NCI-H2196 (cell line): Measurements from ENCODE around the gene MED8.
"Not testable (repeated sequence)": the region's sequence is repeated elsewhere in the genome, so short reads cannot be mapped to it uniquely, and the experiment has no call there.

Experiments used
- DNase-seq: peaks from one replicate; lab custom pipeline; 2025; ENCODE audit not compliant: unreplicated experiment; lab: John Stamatoyannopoulos, UW

Gene MED8

DNA sequence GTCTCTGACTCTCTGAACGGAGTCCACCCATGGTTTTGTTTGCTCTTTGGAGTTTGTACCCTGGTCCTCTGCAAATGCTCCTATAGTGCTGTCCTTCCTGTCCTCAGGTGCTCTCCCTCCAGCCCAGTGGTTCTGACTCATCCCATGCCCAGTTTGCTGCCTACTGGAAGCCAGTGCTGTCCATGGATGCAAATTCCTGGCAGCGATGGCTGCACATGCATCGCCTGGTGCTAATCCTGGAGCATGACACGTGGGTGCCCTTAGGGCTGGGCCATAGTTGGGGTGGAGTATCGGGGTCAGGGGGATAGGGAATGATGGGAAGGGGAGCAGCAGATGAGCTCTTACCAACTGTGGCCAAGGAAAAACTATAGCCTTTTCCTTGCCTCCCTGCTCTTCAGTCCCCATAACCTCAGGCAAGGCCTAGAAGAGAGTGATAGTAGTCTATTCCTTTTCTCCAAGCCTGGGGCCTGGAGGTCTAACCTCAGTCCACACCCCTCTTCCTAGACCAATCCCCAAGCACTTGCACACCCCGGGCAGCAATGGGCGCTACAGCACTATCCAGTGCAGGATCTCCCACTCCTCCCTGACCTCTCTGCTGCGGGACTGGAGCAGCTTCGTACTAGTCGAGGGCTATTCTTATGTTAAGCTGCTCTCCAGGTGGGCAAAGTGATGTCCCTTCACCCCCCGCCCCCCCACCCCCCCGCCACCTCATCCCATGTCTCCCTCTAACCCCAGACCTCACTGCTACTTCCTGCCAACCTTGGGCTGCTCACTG is 32.6 kb upstream of the MED8 start:
- DNase-seq: no peak

DNA sequence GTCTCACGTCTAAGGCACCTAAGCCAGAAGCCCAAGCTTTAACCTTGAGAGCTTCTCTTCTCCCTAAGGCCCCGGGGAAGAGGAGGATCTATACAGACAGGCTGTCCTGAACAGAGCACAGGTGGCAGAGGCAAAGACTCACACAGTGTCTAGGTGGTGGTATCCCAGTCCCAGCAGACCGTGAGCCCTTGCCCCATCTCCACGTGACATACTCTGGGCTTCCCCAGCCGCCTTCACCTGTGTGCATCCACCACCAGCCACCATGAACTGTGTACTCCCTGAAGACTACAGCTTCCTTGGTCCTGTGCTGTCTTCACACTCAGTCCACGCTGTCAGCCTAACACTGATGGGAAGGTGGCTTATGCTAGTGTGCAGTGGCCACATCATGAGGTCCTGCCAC is 31.8 kb upstream of the MED8 start:
- DNase-seq: no peak

DNA sequence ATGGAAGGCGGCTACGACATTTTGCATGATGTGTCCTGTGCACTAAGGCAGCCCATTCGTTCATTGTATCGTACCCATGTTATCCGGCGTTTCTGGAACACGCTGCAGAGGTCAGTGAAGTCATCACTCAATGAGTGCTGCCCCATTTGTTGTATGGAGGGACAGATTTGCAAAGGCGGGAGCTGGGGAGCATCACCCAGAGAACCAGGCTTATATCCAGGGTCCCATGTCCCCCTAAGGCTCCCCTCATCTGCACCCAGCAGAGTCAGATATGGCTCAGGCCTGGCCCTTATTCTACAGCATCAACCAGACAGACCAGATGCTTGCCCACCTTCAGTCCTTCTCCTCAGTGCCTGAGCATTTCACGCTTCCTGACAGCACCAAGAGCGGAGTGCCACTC is 31.3 kb upstream of the MED8 start:
- no peak for DNase-seq

DNA sequence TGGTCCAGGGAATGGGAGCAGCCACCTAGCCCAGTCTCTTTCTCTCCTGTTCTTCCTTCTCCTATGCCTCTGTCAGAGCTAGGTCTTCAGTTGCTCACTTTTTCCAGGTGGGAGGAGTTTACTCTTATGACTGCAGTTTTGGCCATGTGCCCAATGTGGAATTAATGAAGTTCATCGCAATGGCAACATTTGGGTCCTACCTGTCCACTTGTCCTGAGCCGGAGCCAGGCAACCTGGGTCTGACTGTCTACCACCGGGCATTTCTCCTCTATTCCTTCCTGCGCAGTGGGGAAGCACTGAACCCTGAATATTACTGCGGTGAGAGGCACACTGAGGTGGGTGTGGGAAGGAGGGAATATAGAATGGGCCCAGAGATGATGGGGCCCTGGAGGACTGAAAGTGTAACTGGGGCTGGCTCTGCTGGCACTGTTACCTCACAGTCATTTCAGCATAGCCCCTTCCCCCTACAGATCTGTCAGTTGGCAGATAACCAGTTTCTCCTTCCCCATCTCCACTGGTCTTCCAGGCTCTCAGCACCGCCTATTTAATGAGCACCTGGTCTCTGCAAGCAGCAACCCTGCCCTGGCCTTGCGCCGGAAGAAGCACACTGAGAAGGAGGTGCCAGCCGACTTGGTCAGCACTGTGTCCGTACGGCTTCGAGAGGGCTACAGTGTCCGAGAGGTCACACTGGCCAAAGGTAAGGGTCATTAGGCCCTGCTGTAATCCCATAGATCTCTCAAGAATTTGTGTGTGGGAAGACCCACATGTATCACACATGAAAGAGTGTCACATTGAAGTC is 30.2 kb upstream of the MED8 start:
- DNase-seq: no peak

DNA sequence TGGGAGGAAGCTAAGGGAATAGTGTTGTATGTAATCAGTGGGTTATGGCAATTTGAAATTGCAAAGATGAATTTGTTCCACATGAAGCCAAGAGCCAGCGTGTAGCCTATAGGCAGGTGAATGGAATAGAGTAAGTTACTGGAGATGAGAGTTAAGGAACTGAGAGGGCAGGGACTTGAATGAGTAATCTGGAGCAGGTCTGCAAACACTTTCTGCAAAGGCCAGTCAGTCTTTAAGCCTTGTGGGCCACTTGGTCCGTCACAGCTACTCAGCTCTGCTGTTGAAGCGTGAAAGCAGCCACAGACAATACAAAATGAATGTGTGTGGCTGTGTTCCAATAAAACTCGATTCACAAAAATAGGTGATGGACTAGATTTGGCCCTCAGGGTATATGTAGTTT is 29.3 kb upstream of the MED8 start:
- no peak for DNase-seq

DNA sequence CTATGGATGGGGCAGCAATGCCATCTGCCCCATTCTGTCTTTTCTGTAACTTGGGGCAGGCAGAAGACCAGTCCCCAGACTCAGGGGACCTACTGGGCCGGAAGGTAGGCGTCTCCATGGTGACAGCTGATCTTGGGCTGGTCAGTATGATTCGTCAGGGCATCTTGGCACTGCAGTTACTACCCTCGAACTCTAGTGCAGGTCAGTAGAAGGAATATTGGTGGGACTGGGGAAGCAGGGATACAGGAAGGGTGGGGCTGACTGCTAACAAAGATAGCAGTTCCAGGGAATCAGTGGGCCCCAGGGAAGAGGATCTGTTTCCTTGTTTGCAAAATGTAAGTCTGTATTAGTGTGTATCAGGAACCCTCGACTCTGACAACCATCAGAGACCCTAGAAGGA is 26.3 kb upstream of the MED8 start:
- no peak for DNase-seq

DNA sequence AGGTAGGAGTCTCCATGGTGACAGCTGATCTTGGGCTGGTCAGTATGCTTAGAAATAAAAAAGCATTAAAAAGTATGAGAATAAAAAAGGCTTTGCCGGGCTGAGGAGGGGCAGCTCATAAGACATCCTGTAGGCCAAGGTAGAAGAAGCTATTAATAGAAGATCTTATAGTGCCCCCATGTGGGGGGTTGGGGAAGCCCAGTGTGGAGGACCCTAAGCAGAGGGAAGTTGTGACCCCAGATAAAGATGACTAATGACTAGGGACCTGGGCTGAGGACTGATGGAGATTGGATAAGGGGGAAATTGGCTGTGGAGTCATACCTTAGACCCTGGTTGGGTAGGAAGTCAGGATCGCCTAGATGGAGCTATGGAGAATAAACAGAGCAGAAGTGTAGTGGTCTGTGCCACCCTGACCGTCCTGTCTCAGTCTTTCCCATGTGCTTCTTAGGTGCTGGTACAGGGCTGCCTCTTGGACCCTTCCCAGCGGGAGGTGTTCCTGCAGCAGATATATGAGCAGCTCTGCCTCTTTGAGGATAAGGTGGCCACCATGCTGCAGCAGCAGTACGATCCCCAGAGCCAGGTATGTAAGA is 25.1 kb upstream of the MED8 start:
- DNase-seq: peak; percentile 62

DNA sequence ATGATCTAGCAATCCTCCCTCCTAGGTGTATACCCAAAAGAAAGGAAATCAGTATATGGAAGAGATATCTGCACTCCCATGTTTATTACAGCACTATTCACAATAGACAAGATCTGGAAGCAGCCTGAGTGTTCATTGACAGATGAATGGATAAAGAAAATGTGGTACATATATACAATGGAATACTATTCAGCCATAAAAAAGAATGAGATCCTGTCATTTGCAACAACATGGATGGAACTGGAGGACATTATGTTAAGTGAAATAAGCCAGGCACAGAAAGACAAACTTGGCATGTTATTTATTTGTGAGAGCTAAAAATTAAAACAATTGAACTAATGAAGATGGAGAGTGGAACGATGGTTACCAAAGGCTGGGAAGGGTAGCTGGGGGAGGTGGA is 23.8 kb upstream of the MED8 start:
- not testable (repeated sequence) for DNase-seq

DNA sequence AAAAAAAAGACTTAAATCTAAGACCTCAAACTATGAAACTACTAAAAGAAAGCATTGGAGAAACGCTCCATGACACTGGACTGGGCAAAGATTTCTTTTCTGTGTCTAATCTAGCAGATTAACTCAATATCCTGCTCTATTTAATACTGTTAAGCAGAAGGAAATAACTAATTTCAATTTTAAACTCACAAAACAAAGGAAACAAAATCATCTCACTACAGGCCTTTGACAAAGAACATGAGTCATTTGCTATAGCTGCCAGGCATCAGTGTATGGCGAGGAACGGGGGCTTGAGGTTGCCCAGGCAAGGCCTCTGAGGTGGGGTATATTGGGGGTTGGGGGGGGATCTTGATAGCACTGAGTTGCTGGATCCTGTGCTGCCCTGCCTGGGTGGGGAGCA is 21.0 kb upstream of the MED8 start:
- DNase-seq: no peak

DNA sequence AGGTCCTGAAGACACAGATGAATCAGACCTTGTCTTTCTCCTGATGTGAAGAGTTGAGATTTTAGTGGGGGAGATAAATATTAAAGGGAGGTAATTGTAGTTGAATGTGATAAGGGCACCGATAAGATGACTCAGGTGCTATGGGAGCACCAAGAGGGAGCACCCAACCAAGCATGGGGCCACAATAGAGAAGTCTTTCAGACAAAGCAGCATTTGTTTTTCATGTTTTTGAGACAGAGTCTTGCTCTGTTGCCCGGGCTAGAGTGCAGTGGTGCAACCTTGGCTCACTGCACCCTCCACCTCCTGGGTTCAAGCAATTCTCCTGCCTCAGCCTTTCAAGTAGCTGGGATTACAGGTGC is 16.3 kb upstream of the MED8 start:
- no peak for DNase-seq

DNA sequence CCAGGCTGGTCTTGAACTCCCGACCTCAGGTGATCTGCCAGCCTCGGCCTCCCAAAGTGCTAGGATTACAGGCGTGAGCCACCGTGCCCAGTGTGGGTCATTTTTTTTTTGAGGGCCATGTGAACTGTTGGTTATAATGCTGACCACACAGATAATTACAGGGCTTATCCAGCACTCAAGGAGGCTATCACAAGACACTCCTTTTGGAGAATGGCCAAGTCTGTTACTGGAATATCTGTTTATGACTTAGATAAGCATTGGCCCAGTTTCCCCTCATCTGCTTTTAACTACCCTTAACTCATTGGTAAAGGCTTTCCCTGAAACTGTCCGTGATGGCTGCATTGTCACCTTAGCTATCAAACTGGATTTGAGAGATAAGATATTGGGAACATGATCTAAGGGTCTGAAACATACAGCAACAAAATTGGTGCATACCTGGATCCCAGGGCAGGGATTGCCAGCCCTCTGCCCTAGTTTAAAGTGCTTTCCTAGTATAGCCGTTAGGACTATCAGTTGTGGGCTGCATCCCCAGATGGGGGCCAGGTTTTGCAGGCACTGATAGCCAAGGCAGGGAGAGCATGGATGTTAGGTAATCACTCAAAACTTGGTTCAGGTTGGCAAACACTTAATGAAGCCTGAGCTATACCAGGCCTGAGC is 15.7 kb upstream of the MED8 start:
- DNase-seq: peak; percentile 83

DNA sequence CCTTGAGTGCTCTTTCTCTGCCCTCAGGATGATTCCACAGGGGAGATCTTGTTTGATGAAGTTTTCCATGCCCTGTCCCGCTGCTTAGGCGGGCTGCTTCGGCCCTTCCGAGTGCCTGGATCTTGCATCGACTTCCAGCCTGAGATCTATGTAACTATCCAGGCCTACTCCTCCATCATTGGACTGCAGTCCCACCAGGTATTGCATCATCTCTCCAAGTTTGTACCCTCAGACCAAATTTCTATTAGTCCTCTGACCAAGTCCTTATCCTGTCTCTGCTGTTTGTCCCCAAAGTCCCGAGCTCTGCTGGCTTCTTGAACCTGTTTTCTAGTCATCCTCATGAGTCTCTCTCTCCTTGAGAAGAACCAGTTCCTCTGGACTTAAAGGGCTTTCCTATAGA is 14.8 kb upstream of the MED8 start:
- DNase-seq: no peak

DNA sequence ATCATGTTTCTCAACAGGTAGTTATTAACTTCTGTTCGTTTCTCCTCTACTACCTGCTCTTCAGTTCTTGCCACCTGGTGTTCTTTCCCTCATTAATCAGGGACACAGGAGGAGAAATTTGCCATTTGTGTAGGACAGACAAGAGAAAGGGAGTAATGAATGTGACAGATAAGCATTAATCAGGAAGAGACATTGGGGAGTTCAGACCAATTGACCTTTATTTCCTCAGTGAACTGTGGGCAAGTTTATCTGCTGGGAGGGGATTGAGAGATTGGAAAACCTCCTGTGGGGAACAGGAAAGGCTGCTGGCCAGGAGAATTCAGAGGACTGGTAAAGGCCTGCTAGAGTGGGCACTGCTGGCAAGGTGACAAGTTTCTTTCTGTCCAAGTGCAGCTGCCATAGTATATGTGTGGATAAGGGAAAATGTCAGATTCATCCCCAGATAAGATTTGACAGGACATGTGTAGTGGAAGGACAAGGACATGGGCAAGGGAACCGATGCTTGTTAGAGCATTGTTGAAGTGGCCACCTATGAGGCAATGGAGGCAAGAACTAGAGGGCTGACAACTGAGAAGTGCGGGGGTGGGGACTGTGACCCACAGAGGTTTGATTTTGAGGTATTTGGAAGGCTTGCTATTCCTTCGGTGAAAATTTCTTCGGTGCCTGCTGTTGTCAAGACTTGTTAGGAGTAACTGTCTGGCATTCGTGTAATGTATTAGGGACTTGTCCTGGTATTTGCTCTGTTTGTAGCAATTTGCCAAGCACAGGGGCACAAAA is 12.7 kb upstream of the MED8 start:
- DNase-seq: no peak

DNA sequence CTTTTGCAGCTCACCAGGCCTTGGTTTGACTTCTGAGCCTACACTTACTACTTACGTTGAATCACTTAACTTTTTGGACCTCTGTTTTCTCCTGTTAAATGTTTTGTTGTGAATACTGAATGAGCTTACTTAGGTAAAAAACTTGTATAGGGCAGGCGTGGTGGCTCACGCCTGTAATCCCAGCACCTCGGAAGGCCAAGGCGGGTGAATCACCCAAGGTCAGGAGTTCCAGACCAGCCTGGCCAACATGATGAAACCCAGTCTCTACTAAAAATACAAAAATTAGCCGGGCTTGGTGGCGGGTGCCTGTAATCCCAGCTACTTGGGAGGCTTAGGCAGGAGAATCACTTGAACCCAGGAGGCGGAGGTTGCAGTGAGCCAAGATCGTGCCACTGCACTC is 10.8 kb upstream of the MED8 start:
- DNase-seq: not testable (repeated sequence)

DNA sequence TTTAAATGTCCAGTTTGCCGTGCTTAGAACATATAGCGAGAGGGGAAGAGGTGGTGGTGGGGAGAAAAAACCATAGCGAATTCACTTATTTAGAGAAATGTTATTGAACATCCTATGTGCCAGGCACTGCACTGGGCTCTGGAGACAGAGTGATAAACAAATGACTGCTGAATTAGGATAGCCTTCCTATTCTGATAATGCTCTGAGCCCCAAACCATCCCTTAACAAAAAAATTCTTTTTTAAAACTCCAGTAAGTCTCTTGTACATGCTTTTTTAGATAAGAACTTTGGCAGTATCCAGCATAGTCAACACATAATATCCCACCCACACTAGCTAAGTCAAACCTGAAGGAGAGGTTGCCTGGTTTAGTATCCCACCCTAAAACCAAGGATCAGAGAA is 8.6 kb upstream of the MED8 start:
- no peak for DNase-seq

DNA sequence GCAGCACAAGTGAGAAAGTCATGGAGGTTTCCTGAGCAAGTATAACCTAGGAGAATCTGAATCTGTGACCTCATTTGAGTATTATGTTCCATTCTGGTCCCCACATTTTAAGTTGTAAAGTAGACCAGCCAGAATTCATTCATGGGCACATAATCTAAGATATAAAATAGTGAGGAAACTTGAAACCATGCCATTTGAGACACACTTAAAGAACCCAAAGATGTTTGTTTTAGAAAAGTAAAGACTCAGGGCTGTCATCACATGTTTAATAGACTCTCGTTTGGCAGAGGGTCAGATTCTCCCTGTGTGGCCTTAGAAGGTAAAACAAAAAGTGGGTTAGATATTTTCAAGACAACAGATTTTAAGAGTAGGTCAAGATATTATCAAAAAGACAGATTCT is 6.5 kb upstream of the MED8 start:
- DNase-seq: peak; percentile 48

DNA sequence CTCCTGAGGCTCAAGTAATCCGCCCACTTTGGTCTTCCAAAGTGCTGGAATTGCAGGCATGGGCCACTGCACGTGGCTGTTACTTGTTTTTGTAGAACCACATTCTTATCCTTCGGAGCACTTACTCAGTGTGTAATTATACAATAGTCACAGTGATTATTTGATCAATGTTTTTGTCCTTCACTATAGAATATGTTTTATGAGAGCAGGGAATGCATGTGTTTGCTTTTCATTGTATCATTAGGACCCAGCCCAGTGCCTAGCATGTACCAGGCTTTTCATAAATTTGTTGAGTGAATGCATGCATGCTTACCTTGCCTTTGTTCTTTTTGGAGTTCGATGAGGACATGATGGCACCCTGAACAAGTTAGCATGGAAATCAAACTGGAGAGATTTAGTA is 5.9 kb upstream of the MED8 start:
- DNase-seq: no peak

DNA sequence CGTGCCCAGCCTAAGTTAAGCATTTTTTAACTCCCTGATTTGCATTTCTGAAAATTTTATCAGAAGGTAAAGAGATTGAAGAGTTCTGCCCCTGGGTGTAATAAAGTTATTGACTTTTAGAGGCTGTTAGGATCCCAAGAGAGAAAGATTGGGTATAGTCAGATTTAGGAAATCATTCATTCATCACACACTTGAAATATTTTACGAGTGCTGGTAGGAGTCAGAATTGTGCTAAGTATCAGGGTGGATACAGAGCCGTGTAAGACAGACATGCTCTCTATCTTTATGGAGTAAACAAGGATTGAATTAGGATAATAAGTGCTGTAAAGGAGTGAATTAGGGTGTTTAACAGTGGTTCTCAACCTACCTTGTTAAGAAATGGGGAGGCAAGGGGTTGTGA is 3.1 kb upstream of the MED8 start:
- DNase-seq: no peak

DNA sequence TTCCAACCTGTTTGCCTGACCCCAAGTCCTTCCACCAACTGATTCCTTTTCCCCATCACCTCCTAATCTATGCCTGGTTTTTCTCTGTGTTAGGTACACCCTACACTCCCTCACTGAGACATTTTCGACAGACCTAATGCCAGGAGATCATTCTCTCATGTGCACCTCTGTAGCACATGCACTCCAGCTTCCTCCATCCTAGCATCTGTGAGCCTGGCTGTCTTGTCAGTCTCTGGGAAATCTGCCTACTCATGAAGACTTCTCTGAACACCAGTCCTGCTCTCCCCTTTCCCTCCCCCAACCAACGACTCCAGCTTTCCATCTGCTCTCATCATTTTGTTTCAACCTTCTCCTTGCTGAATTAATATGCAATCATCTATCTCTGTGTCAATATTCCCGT is 987 bp downstream of the MED8 start:
- no peak for DNase-seq

DNA sequence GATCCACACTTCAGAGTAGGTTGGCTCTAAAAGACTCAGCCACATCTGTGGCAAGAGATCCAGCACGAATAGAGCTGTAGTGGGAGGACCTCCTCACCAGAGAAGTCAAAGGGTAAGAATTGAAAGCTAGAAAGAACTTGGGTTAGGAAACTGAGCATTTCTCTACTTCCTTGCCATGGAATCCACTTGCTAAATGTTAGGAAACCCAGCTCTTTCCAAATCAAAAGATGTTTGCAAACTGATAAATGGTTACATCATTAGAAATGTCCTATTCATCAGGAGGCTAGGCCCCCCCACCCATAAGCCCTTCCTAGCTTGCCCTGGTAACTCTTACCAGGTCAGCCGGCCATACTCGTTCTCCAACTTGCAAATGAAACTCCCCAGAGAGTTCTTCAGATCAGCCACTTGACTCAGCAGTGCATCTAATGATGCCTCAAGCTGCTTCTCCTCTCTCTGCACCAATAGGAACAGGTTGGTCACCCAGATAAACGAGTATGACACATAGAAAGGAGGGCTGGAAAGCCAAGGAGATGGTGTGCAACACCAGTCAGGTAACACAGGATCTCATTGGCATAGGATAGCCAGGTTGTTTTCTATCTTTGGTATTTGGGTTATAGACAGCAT is 1.5 kb downstream of the MED8 start:
- no peak for DNase-seq

DNA sequence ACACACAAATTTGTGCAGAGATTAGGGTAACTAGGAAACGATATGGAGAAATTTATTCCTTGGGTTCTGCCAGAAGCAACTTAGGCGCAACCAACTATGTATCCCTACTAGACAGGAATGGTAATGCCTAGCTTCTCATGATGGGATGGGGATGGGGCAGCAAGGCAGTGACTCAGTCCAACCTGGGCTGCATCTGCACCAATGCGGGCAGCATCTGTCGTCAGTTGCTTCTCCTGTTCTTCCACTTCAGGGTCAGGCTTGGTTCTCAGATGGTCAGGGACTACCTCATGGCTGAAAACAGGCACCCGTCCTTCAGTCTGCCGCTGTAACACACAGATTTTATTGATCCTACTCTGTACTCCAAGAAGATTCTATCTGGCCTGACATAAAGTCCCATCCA is 2.9 kb downstream of the MED8 start:
- DNase-seq: no peak
